Cardiac muscle cell (in vitro differentiated cells and primary cell): ENCODE results near the gene RPL37A. TPM values are rescaled to one million over a fixed set of nuclear protein-coding genes. Genes with fewer than 3 reads are reported as not detected.

Experiments used
- DNase-seq, 2 donors: peaks; one replicate each; pipeline versions ENCODE4 v3.0.0 to v3.0.0-alpha.2; 2010 to 2017; ENCODE audit warnings: low read depth in 1 of 2, low spot score in 1 of 2
- H3K27ac ChIP-seq: fragments of 200-600 bp; sonication (generic); 2 replicates; pipeline ENCODE4 v1.5.1; 2016
- H3K27me3 ChIP-seq: fragments of 200-600 bp; sonication (generic); 2 replicates; pipeline ENCODE4 v1.6.0; 2016; ENCODE audit warnings: control low read depth
- H3K36me3 ChIP-seq: fragments of 200-600 bp; sonication (generic); 2 replicates; pipeline ENCODE4 v1.5.1; 2016; ENCODE audit warnings: control low read depth
- H3K4me1 ChIP-seq: fragments of 200-600 bp; sonication (generic); 2 replicates; pipeline ENCODE4 v1.8.1; 2017; ENCODE audit warnings: low read depth, mild to moderate bottlenecking, mixed run types
- H3K4me3 ChIP-seq: fragments of 200-600 bp; sonication (generic); 2 replicates; pipeline ENCODE4 v1.5.1; 2016; ENCODE audit warnings: mild to moderate bottlenecking
- H3K9me3 ChIP-seq: fragments of 200-600 bp; sonication (generic); 2 replicates; pipeline ENCODE4 v1.5.1; 2017; ENCODE audit warnings: low read depth, mild to moderate bottlenecking, control low read depth
- polyA plus RNA-seq: library from polyadenylated mRNA; unstranded; fragments of >200 nt; fragmentation: Nextera tagmentation; extraction: Ambion mirVana; gene quantifications from 2 replicates; pipeline ENCODE4 v1.2.1, GENCODE V29; 2016
- total RNA-seq: library from RNA; depleted of rRNA; stranded (reverse); fragments of >200 nt; gene quantifications from 2 replicates; pipeline ENCODE4 v1.2.3, GENCODE V29; 2016
- TF ChIP-seq, protein P1 (sequence below): IDR thresholded peaks from 2 replicates; pipeline ENCODE4 v1.5.1; 2012; ENCODE audit warnings: low read depth, mild to moderate bottlenecking, low read length

The RPL37A gene
- total and polyA plus RNA-seq, 2 experiments from 2014 or later, result 685 to 1,245 TPM

DNA sequence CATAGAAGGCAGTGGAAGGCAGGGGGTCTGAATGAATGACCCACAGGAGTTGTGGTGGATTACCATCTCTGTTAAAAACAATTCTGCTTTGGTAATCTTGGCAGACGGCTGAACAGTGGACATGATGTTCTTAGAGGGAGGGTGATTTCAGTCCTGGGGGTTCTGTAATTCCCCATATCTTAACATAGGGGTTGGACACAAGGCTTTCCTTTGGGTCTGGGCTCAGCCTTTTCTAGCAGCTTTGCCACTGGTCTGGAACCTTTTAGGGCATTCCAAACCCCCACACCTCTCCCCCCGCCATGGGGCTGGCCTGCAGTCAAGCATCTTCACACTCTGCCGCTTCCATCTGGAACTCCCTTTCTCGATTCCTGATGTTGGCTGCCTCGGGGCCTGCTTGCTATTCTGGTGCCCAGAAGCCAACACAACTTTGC is 50.3 kb downstream of the RPL37A start:
- Histone ChIP-seq H3K27me3 (no peaks in the 10 kb centered on the region), H3K4me3 (no peak overlapping the region), H3K27ac (no peak overlapping the region), H3K9me3 (no peaks in the 10 kb centered on the region), H3K4me1 (no peaks in the 10 kb centered on the region), H3K36me3 (no peaks in the 10 kb centered on the region)
- TF ChIP-seq, protein P1, sequence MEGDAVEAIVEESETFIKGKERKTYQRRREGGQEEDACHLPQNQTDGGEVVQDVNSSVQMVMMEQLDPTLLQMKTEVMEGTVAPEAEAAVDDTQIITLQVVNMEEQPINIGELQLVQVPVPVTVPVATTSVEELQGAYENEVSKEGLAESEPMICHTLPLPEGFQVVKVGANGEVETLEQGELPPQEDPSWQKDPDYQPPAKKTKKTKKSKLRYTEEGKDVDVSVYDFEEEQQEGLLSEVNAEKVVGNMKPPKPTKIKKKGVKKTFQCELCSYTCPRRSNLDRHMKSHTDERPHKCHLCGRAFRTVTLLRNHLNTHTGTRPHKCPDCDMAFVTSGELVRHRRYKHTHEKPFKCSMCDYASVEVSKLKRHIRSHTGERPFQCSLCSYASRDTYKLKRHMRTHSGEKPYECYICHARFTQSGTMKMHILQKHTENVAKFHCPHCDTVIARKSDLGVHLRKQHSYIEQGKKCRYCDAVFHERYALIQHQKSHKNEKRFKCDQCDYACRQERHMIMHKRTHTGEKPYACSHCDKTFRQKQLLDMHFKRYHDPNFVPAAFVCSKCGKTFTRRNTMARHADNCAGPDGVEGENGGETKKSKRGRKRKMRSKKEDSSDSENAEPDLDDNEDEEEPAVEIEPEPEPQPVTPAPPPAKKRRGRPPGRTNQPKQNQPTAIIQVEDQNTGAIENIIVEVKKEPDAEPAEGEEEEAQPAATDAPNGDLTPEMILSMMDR, result no peak
- no peak for DNase-seq

- Histone ChIP-seq H3K27ac (no peak overlapping the region), H3K9me3 (no peaks in the 10 kb centered on the region), H3K4me3 (no peak overlapping the region), H3K4me1 (no peaks in the 10 kb centered on the region), H3K27me3 (no peaks in the 10 kb centered on the region), H3K36me3 (no peaks in the 10 kb centered on the region)
- no peak for DNase-seq
- TF ChIP-seq, protein P1, result no peak
These were observed 51.5 kb downstream of the RPL37A start for GRCh38 chr2:216549926-216550690.

DNA sequence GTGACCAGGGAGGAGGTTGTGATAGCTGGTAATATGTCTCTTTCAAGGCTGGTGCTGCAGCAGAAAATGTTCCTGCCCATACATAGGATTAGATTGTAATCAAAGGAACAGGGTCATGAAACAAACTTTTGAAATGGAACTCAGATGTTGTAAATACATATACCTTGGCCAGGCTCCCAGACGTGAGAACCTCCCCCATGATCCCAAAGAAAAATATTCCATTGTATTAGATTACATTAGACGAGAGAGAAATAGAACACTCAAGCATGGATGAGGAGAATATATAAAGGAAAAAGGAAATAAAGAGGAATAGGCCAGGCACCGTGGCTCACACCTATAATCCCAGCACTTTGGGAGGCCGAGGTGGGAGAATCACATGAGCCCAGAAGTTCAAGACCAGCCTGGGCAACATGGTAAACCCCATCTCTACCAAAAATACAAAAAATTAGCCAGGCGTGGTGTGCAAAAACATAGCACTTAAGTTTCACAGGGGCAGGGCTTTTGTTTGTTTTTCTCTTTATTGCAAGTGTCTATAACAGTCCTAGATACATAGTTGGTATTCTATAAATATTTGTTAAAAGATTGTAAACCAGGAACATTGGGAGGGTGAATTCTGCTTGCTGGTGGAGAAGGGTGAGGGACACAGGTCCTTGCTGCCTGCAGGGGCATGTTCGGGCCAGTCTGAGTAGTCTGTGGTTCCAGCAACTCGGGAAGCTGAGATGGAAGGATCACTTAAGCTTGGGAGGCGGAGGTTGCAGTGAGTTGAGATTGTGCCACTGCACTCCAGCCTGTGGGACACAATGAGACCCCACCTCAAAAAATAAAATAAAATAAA is 52.8 kb downstream of the RPL37A start:
- Histone ChIP-seq H3K27me3 (no peaks in the 10 kb centered on the region), H3K4me1 (no peaks in the 10 kb centered on the region), H3K4me3 (no peak overlapping the region), H3K9me3 (no peaks in the 10 kb centered on the region), H3K27ac (no peak overlapping the region), H3K36me3 (no peaks in the 10 kb centered on the region)
- TF ChIP-seq, protein P1, result no peak
- DNase-seq, result peak in 1 of 2 donors; percentile 74

DNA sequence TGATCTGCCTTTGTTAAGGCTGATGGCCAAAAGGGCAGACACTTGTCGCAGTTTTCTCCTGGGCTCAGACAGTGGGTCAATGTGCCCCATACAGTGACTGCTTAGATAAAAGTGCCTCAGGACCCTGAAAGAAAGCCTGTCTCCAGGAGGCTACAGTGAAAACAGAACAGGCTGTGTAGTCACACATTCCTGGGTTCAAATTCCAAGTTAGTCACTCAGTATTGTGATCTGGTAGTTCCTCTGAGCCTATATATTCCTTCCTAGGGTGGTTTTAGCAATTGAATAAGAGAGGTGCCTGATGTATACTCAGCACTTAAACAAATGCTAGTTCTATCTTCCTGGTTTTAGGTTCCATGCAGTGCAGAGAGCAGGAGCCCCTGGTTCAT is 54.4 kb downstream of the RPL37A start:
- peaks cover 15% of the 10 kb centered on the region for H3K4me1 ChIP-seq
- TF ChIP-seq, protein P1, result no peak
- H3K27me3 ChIP-seq, result no peaks in the 10 kb centered on the region
- no peaks in the 10 kb centered on the region for H3K9me3 ChIP-seq
- DNase-seq, result no peak
- no peak overlapping the region for H3K4me3 ChIP-seq
- no peaks in the 10 kb centered on the region for H3K36me3 ChIP-seq
- no peak overlapping the region for H3K27ac ChIP-seq

Other genes starting within 250 kb of the RPL37A start
- gene MARCHF4, start 126.4 kb upstream of the RPL37A start, total RNA-seq, result not detected in 2 replicates
- not detected in 2 replicates for gene MARCHF4, start 126.4 kb upstream of the RPL37A start, polyA plus RNA-seq
- 19.4 and 28.7 TPM in 2 replicates for gene SMARCAL1, start 86.4 kb upstream of the RPL37A start, total RNA-seq
- gene SMARCAL1, start 86.4 kb upstream of the RPL37A start, polyA plus RNA-seq, result 19.2 and 24.4 TPM in 2 replicates
- 402 and 451 TPM in 2 replicates for gene IGFBP2, start 134.6 kb downstream of the RPL37A start, total RNA-seq
- 476 and 569 TPM in 2 replicates for gene IGFBP2, start 134.6 kb downstream of the RPL37A start, polyA plus RNA-seq
- 132 and 229 TPM in 2 replicates for gene IGFBP5, start 196.7 kb downstream of the RPL37A start, total RNA-seq
- gene IGFBP5, start 196.7 kb downstream of the RPL37A start, polyA plus RNA-seq, result 28.0 and 35.2 TPM in 2 replicates